ENCODE measurements around the gene PKNOX2. TPM values are rescaled to one million over a fixed set of nuclear protein-coding genes. Genes with fewer than 3 reads are reported as not detected.

PKNOX2 gene
- total RNA-seq, 1 donor from 2014 or later = 17.8 TPM

DNA sequence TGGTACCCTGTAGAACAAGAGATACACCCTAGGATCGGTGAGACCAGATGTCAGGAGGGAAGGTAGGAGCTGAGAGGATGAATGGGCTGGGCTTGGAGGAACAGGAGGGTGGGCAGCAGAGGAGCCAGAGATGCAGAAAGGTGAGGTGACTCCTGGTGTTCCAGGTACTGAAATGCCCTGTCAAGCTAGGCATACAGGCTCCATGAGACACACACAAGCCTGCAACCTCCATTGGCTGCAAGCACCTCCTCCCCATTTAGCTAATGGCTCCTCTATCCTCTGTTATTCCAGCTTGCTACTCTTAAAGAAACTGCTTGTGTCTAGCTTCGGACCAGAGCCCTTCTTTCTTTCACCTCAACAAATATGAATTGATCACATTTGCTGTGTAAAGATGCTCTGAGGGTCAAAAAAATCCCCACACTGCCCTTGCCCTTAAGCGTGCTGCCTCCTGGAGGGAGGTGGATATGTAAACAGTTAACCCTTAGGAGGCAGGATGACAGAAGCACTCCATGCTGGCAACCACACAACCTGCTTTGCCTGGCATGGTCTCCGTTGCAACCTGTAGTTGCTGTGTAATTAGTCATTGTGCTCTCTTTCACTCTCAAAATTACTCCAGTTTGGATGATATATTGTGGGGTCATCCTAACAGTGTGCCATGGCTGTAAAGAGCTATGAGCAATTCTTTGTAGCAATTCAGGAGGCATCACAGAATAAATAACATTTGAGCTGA lies 156.0 kb downstream of the PKNOX2 start:
- Histone ChIP-seq H3K9me3 (no peaks in the 10 kb centered on the region), H3K27ac (no peak overlapping the region), H3K27me3 (no peaks in the 10 kb centered on the region), H3K36me3 (no peaks in the 10 kb centered on the region), H3K4me1 (no peaks in the 10 kb centered on the region), H3K4me3 (no peak overlapping the region)
- intact Hi-C loops (cut with DNase I) = no loop called here
- no peak for DNase-seq
- no peak for ATAC-seq
- TF ChIP-seq, protein P1, sequence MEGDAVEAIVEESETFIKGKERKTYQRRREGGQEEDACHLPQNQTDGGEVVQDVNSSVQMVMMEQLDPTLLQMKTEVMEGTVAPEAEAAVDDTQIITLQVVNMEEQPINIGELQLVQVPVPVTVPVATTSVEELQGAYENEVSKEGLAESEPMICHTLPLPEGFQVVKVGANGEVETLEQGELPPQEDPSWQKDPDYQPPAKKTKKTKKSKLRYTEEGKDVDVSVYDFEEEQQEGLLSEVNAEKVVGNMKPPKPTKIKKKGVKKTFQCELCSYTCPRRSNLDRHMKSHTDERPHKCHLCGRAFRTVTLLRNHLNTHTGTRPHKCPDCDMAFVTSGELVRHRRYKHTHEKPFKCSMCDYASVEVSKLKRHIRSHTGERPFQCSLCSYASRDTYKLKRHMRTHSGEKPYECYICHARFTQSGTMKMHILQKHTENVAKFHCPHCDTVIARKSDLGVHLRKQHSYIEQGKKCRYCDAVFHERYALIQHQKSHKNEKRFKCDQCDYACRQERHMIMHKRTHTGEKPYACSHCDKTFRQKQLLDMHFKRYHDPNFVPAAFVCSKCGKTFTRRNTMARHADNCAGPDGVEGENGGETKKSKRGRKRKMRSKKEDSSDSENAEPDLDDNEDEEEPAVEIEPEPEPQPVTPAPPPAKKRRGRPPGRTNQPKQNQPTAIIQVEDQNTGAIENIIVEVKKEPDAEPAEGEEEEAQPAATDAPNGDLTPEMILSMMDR (IDR thresholded peaks at IDR 0.05) = no peak

DNA sequence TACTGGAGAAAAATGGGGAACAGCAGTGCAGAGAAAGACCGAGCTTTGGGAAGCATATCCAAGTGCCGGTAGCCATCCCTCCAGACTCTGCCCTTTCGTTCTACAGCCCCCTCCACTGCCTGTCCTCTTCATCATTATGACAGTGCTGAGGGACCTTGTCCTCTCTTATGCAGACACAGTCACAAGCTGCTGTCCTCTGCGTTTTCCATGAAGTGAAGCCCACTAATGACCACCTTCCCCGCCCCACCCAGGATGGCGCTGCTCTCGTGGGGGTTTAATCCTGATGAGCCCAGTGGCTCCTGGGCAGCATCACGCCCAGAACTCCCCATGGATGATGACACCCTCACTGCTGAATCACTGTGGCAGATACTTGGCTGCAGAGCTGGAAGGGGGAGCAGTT lies 157.7 kb downstream of the PKNOX2 start:
- Histone ChIP-seq H3K4me1 (no peaks in the 10 kb centered on the region), H3K4me3 (no peak overlapping the region), H3K27me3 (no peaks in the 10 kb centered on the region), H3K27ac (no peak overlapping the region), H3K36me3 (no peaks in the 10 kb centered on the region), H3K9me3 (no peaks in the 10 kb centered on the region)
- ATAC-seq = no peak
- TF ChIP-seq, protein P1 (IDR thresholded peaks at IDR 0.05) = no peak
- intact Hi-C loops (cut with DNase I) = no loop called here
- DNase-seq = no peak

DNA sequence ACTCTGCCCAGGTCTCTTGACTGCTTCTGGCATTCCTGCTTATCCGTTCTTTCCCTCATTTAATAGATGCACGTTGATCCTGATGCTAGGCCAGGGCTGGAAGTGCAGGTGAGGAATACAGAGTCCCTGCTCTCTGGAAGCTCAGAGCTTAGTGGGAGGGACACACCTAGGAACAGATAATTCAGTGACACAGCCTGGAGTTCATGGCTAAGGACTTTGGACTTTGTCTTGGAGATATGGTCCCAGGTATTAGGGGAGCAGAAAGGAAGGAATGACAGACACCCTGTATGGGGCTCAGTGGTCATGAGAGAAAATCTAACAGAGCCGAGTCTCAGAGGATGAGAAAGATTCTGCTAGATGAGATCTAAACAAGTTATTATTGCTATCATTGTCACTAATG lies 160.6 kb downstream of the PKNOX2 start:
- DNase-seq (no peak), ATAC-seq (no peak)
- TF ChIP-seq, protein P1 (IDR thresholded peaks at IDR 0.05) = no peak
- no peaks in the 10 kb centered on the region for H3K27me3 ChIP-seq
- H3K4me1 ChIP-seq = no peaks in the 10 kb centered on the region
- H3K9me3 ChIP-seq = no peaks in the 10 kb centered on the region
- intact Hi-C loops (cut with DNase I) = no loop called here
- H3K4me3 ChIP-seq = no peak overlapping the region
- no peaks in the 10 kb centered on the region for H3K36me3 ChIP-seq
- no peak overlapping the region for H3K27ac ChIP-seq

DNA sequence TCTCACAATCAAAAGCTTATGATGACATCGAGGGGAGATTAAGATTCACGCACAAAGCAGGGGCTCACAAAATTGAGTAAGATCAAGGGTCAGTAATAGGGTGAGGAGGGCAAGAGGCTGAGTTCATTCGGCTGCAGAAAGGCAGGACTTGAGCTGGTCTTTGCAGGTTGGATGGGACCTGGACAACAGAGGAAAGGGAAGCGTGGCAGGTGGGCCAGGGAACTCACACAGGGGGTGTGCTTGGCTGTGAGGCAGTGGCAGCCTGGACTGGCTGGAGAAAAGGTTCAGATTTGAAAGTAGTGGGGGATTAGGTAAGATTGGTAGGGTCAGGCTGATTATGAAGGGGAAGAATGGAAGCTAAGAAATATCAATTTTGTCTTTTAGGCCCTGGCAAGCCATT lies 161.6 kb downstream of the PKNOX2 start:
- ATAC-seq (no peak), DNase-seq (no peak)
- intact Hi-C loops (cut with DNase I) = no loop called here

DNA sequence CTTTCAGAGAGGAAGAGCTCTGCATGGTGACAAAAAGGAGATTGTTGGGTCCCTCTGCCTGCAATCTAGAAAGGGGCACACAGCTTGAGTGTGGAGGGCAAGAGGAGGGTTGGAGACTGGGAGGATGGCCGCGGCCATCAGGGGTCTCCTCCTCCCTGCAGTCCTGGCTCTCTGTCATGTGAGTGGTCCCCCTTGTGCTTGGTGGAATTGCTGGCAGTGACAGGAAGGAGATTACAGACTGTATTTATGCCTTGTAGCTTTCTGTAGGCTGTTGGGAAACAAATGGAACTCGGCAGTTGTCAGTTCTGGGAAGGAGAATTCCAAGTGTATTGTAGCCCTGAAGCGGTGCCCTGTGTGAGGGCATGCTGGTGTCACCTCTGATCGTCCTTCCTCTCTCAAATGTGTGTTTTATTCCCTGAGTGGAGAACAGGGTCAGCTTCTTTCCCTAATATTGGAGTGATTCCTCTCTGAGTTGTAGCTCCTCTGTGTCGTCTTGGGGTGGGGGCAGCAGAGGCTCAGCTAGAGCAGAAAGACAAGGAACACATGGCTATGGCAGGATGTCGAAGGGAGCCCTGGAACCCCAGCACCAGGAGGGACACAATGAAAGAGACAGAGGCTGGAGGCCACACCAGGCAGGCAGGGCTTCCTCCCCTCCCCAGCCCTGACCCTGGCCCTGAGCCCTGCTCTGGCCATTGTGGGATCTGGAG lies 163.1 kb downstream of the PKNOX2 start:
- H3K27me3 ChIP-seq = no peaks in the 10 kb centered on the region
- DNase-seq (no peak), ATAC-seq (no peak)
- no peak overlapping the region for H3K27ac ChIP-seq
- no peaks in the 10 kb centered on the region for H3K4me1 ChIP-seq
- H3K9me3 ChIP-seq = no peaks in the 10 kb centered on the region
- intact Hi-C loops (cut with DNase I) = no loop called here
- TF ChIP-seq, protein P1 (IDR thresholded peaks at IDR 0.05) = no peak
- no peak overlapping the region for H3K4me3 ChIP-seq
- H3K36me3 ChIP-seq = no peaks in the 10 kb centered on the region

More for the DNA sequence above, 161.6 kb downstream of the PKNOX2 start:
- TF ChIP-seq, protein P1 (IDR thresholded peaks at IDR 0.05) = no peak
- Histone ChIP-seq H3K36me3 (no peaks in the 10 kb centered on the region), H3K27ac (no peak overlapping the region), H3K9me3 (no peaks in the 10 kb centered on the region), H3K27me3 (no peaks in the 10 kb centered on the region), H3K4me3 (no peak overlapping the region), H3K4me1 (no peaks in the 10 kb centered on the region)

Measured in upper lobe of right lung (tissue), 1 donor.